T-helper 2 cell (primary cell): ENCODE data around the gene KLHL1.

Source experiments
- DNase-seq, 5 experiments: peaks; one replicate each; pipeline versions ENCODE4 v3.0.0 to v3.0.0-alpha.2; 2012 to 2022

KLHL1 gene

GRCh38 chr13:69676286-69676685 lies 432.0 kb downstream of the KLHL1 start:
- DNase-seq, result no peak

DNA sequence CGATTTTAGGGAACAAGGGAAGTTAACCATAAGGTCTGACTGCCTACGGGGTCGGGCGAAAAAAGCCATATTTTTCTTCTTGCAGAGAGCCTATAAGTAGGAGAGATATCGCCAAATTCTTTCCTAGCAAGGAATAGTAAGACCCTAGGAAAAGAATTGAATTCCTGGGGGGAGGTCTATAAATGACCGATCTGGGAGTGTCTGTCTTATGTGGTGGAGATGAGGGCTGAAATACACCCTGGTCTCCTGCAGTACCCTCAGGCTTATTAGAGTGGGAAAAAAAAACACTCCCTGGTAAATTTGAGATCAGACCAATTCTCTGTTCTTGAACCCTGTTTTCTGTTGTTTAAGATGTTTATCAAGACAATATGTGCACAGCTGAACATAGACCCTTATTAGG lies 448.1 kb downstream of the KLHL1 start:
- no peak for DNase-seq

- no peak for DNase-seq
Observed at GRCh38 chr13:69657676-69658075, 450.6 kb downstream of the KLHL1 start.

- DNase-seq, result no peak
Observed at GRCh38 chr13:69654392-69654791, 453.9 kb downstream of the KLHL1 start.
